Gastrocnemius medialis (tissue), 4 donors: ENCODE results near the gene SMG6.

ENCODE experiments used
- CTCF ChIP-seq, 5 experiments: fragments of 450-650 bp in 3 of 5; fragments of 200-600 bp in 2 of 5; sonication (generic) in 2 of 5; IDR thresholded peaks in 4 of 5; conservative IDR thresholded peaks in 1 of 5; 1 replicate in 4 of 5; 2 replicates in 1 of 5; pipeline ENCODE4 v1.5.1; 2016 to 2019; ENCODE audit warnings: antibody characterized with exemption in 5 of 5, mild to moderate bottlenecking in 3 of 5, moderate library complexity in 3 of 5
- POLR2A ChIP-seq, 2 donors: fragments of 450-650 bp; IDR thresholded peaks; one replicate each; pipeline ENCODE4 v1.6.1; 2017; ENCODE audit warnings: antibody characterized with exemption in 2 of 2, mild to moderate bottlenecking in 2 of 2, moderate library complexity in 2 of 2

- TF ChIP-seq CTCF (IDR thresholded peaks at IDR 0.05 in 4 of 5, conservative IDR thresholded peaks at IDR 0.05 in 1 of 5), result no peak
- no peak for TF ChIP-seq POLR2A (IDR thresholded peaks at IDR 0.05)
These were observed 240.9 kb downstream of the SMG6 start for GRCh38 chr17:2062571-2063183.
